HepG2 (cell line): ENCODE results near the gene RNPEPL1. TPM values are rescaled to one million over a fixed set of nuclear protein-coding genes. Genes with fewer than 3 reads are reported as not detected.

ENCODE experiments used
- FOSL2 ChIP-seq: sonication (generic); formaldehyde crosslinking; IDR thresholded peaks from 2 replicates; pipeline ENCODE4 v1.4.0; 2020; ENCODE audit warnings: missing genetic modification reagents
- GZF1 ChIP-seq: sonication (generic); formaldehyde crosslinking; IDR thresholded peaks from 2 replicates; pipeline ENCODE4 v1.5.1; 2020; ENCODE audit warnings: mild to moderate bottlenecking, missing genetic modification reagents
- HCFC1 ChIP-seq: fragments of 150-350 bp; IDR thresholded peaks from 2 replicates; pipeline ENCODE4 v1.6.1; 2014; ENCODE audit warnings: low read depth, low read length
- HES4 ChIP-seq: sonication (generic); formaldehyde crosslinking; IDR thresholded peaks from 2 replicates; pipeline ENCODE4 v1.9.0; 2021; ENCODE audit warnings: mild to moderate bottlenecking, missing genetic modification reagents, borderline replicate concordance
- HOMEZ ChIP-seq: IDR thresholded peaks from 2 replicates; pipeline ENCODE4 v1.6.1; 2016; ENCODE audit warnings: low read depth
- LCORL ChIP-seq, 2 experiments: fragments of 450-650 bp in 1 of 2; sonication (generic) in 1 of 2; formaldehyde crosslinking in 1 of 2; IDR thresholded peaks; 2 replicates each; pipeline versions ENCODE4 v1.5.0 to v1.6.1; 2017 to 2020; ENCODE audit warnings: antibody characterized with exemption in 1 of 2, missing genetic modification reagents in 1 of 2
- PHF21A ChIP-seq: sonication (generic); formaldehyde crosslinking; IDR thresholded peaks from 2 replicates; pipeline ENCODE4 v1.5.0; 2020; ENCODE audit warnings: mild to moderate bottlenecking, missing genetic modification reagents
- RAD51 ChIP-seq: fragments of 450-650 bp; IDR thresholded peaks from 2 replicates; pipeline ENCODE4 v1.6.1; 2016; ENCODE audit warnings: borderline replicate concordance
- RBM39 ChIP-seq: fragments of 200-400 bp; formaldehyde crosslinking; IDR thresholded peaks from one replicate; pipeline ENCODE4 v1.6.1; 2018; ENCODE audit warnings: antibody characterized with exemption, mild to moderate bottlenecking, low read depth, low read length; ENCODE audit not compliant: poor library complexity, severe bottlenecking
- SAFB2 ChIP-seq: sonication (generic); formaldehyde crosslinking; IDR thresholded peaks from 2 replicates; pipeline ENCODE4 v1.5.1; 2020; ENCODE audit warnings: missing genetic modification reagents, low read depth, mild to moderate bottlenecking, borderline replicate concordance
- SRSF1 ChIP-seq: fragments of 200-400 bp; formaldehyde crosslinking; optimal IDR thresholded peaks from 2 replicates; pipeline ENCODE3; 2017; ENCODE audit warnings: mild to moderate bottlenecking, low read depth, low read length, moderate library complexity
- SRY ChIP-seq: sonication (generic); formaldehyde crosslinking; IDR thresholded peaks from 2 replicates; pipeline ENCODE4 v1.8.0; 2022; ENCODE audit warnings: mild to moderate bottlenecking, missing genetic modification reagents
- TAF1 ChIP-seq: sonication (generic); formaldehyde crosslinking; IDR thresholded peaks from 2 replicates; pipeline ENCODE4 v1.4.0; 2020; ENCODE audit warnings: missing genetic modification reagents
- YEATS2 ChIP-seq: sonication (generic); formaldehyde crosslinking; IDR thresholded peaks from 2 replicates; pipeline ENCODE4 v1.4.0; 2020; ENCODE audit warnings: missing genetic modification reagents, borderline replicate concordance
- ZNF10 ChIP-seq: sonication (generic); formaldehyde crosslinking; IDR thresholded peaks from 2 replicates; pipeline ENCODE4 v1.4.0; 2020; ENCODE audit warnings: mild to moderate bottlenecking, low read depth, missing genetic modification reagents, borderline replicate concordance
- ZNF414 ChIP-seq: sonication (generic); formaldehyde crosslinking; IDR thresholded peaks from 2 replicates; pipeline ENCODE4 v1.5.0; 2020; ENCODE audit warnings: missing genetic modification reagents
- ZNF512B ChIP-seq: sonication (generic); formaldehyde crosslinking; IDR thresholded peaks from 2 replicates; pipeline ENCODE4 v1.5.1; 2020; ENCODE audit warnings: missing genetic modification reagents, mild to moderate bottlenecking, borderline replicate concordance
- ZNF770 ChIP-seq: sonication (generic); formaldehyde crosslinking; IDR thresholded peaks from 2 replicates; pipeline ENCODE4 v1.5.0; 2020; ENCODE audit warnings: mild to moderate bottlenecking, missing genetic modification reagents
- ZNF780A ChIP-seq: sonication (generic); formaldehyde crosslinking; IDR thresholded peaks from 2 replicates; pipeline ENCODE4 v1.8.0; 2022; ENCODE audit warnings: mild to moderate bottlenecking, missing genetic modification reagents, moderate library complexity
- ZNF841 ChIP-seq: sonication (generic); formaldehyde crosslinking; IDR thresholded peaks from 2 replicates; pipeline ENCODE4 v1.8.1; 2023; ENCODE audit warnings: missing genetic modification reagents, borderline replicate concordance
- ZZZ3 ChIP-seq: sonication (generic); formaldehyde crosslinking; IDR thresholded peaks from 2 replicates; pipeline ENCODE4 v1.4.0; 2020; ENCODE audit warnings: missing genetic modification reagents, mild to moderate bottlenecking, borderline replicate concordance
- polyA plus RNA-seq, 8 experiments: library from polyadenylated mRNA; depleted of rRNA in 3 of 8; stranded (reverse) in 7 of 8; unstranded in 1 of 8; fragments of >200 nt; fragmentation: Illumina TruSeq in 4 of 8; extraction: Trizol in 4 of 8; gene quantifications; 2 replicates each; pipeline versions ENCODE4 v1.2.1 to v1.2.3, GENCODE V29; 2011 to 2016; ENCODE audit warnings: low read depth in 4 of 8, missing spikeins in 1 of 8, mixed read lengths in 1 of 8; ENCODE audit not compliant: insufficient read depth in 1 of 8
- total RNA-seq, 5 experiments: library from RNA; depleted of rRNA; stranded (reverse); fragments of >200 nt; fragmentation: Illumina TruSeq; extraction: Trizol; gene quantifications; 2 replicates each; pipeline ENCODE4 v1.2.3, GENCODE V29; 2016; ENCODE audit warnings: low read depth in 1 of 5

Gene RNPEPL1
- total and polyA plus RNA-seq, 2 of the 13 experiments (the other 11 are each of a cell fraction or from before 2014, with no cell fraction given), result 13.0 to 18.0 TPM

GRCh38 chr2:240579771-240580614 lies 11.7 kb downstream of the RNPEPL1 start (continued):
- TF ChIP-seq RBM39 (peak; percentile 29), GZF1 (CRISPR knock-in tag) (0 out of 2 replicates have a peak, but pooled peaks have one; percentile 18), ZZZ3 (CRISPR knock-in tag) (no peak), ZNF780A (CRISPR knock-in tag) (no peak), FOSL2 (CRISPR knock-in tag) (peak; percentile 96), ZNF10 (CRISPR knock-in tag) (no peak), ZNF512B (CRISPR knock-in tag) (no peak), YEATS2 (CRISPR knock-in tag) (peak; percentile 63; the same call in 1 of the 2 replicates), HES4 (CRISPR knock-in tag) (0 out of 2 replicates have a peak, but pooled peaks have one; percentile 51), PHF21A (peak; percentile 85), HOMEZ (no peak), SAFB2 (peak; percentile 61; the same call in 1 of the 2 replicates), TAF1 (CRISPR knock-in tag) (no peak), LCORL (IDR thresholded peaks at IDR 0.05) (peak; percentile 71), LCORL (CRISPR knock-in tag; IDR thresholded peaks at IDR 0.05) (peak; percentile 98), SRY (CRISPR knock-in tag) (0 out of 2 replicates have a peak, but pooled peaks have one; percentile 76), ZNF841 (CRISPR knock-in tag) (no peak), ZNF414 (CRISPR knock-in tag) (no peak), HCFC1 (no peak), SRSF1 (peak; percentile 55), ZNF770 (no peak), RAD51 (no peak)
